GM19463 (cell line): Measurements from ENCODE around the gene MED10.

Experiments used
- ATAC-seq: cut with Tn5 transposase; IDR thresholded peaks from one replicate; pipeline ENCODE4 v1.9.1; 2021; ENCODE audit warnings: mild to moderate bottlenecking, moderate library complexity; ENCODE audit not compliant: unreplicated experiment

The MED10 gene

GRCh38 chr5:6399980-6400910, 21.9 kb upstream of the MED10 start:
- ATAC-seq, result no peak

GRCh38 chr5:6398570-6399230, 20.4 kb upstream of the MED10 start:
- ATAC-seq, result no peak

- no peak for ATAC-seq
Observed at GRCh38 chr5:6397536-6398269, 19.4 kb upstream of the MED10 start.

- no peak for ATAC-seq
Observed at GRCh38 chr5:6396836-6397535, 18.6 kb upstream of the MED10 start.

- ATAC-seq, result no peak
Observed at GRCh38 chr5:6396043-6396442, 17.7 kb upstream of the MED10 start.

GRCh38 chr5:6395621-6396020, 17.3 kb upstream of the MED10 start:
- no peak for ATAC-seq

- no peak for ATAC-seq
Observed at GRCh38 chr5:6395102-6395445, 16.7 kb upstream of the MED10 start.

- ATAC-seq, result no peak
Observed at GRCh38 chr5:6394429-6395101, 16.2 kb upstream of the MED10 start.

GRCh38 chr5:6393596-6394194, 15.3 kb upstream of the MED10 start:
- ATAC-seq, result no peak

- no peak for ATAC-seq
Observed at GRCh38 chr5:6392561-6392960, 14.2 kb upstream of the MED10 start.

GRCh38 chr5:6391151-6391550, 12.8 kb upstream of the MED10 start:
- ATAC-seq, result no peak

GRCh38 chr5:6389946-6390530, 11.7 kb upstream of the MED10 start:
- ATAC-seq, result no peak

GRCh38 chr5:6389397-6389796, 11.1 kb upstream of the MED10 start:
- ATAC-seq, result no peak

- ATAC-seq, result no peak
Observed at GRCh38 chr5:6387970-6388369, 9.6 kb upstream of the MED10 start.

GRCh38 chr5:6386271-6386670, 7.9 kb upstream of the MED10 start:
- ATAC-seq, result no peak

- ATAC-seq, result no peak
Observed at GRCh38 chr5:6384856-6385255, 6.5 kb upstream of the MED10 start.

GRCh38 chr5:6383376-6383775, 5.0 kb upstream of the MED10 start:
- ATAC-seq, result no peak

GRCh38 chr5:6379246-6379645, 899 bp upstream of the MED10 start:
- no peak for ATAC-seq

GRCh38 chr5:6378766-6379103, 388 bp upstream of the MED10 start:
- peak; percentile 21 for ATAC-seq

GRCh38 chr5:6377582-6377904, 804 bp downstream of the MED10 start:
- ATAC-seq, result no peak
